WTC11 (cell line): Measurements from ENCODE around the gene FNDC1. TPM values are rescaled to one million over a fixed set of nuclear protein-coding genes. Genes with fewer than 3 reads are reported as not detected.

Experiments
- ATAC-seq: fragments of 200-7000 bp; cut with Tn5 transposase; 2 replicates; pipeline ENCODE4 v1.10.0; 2021; ENCODE audit warnings: mild to moderate bottlenecking, moderate library complexity
- CTCF ChIA-PET: fragments of 300-600 bp; sonication (Branson Sonifier 250); formaldehyde crosslinking; loops from one replicate; lab custom pipeline; 2021; ENCODE audit warnings: antibody characterized with exemption; lab: Charles Lee
- POLR2A ChIA-PET: fragments of 350-600 bp; sonication (Branson Sonifier 250); formaldehyde crosslinking; loops from one replicate; lab custom pipeline; 2021; ENCODE audit warnings: antibody characterized with exemption; lab: Charles Lee
- DNase-seq: peaks from one replicate; pipeline ENCODE4 v3.0.0; 2021; ENCODE audit warnings: low spot score
- H3K27ac Mint-ChIP-seq: 2 replicates; pipeline ENCODE4 v1.8.0; 2021; ENCODE audit warnings: mixed read lengths
- H3K27me3 Mint-ChIP-seq: 2 replicates; pipeline ENCODE4 v1.8.0; 2021; ENCODE audit warnings: low read depth, mild to moderate bottlenecking, moderate library complexity, mixed read lengths
- H3K36me3 Mint-ChIP-seq: 2 replicates; pipeline ENCODE4 v1.8.0; 2021; ENCODE audit warnings: mixed read lengths
- H3K4me1 Mint-ChIP-seq: 2 replicates; pipeline ENCODE4 v1.8.0; 2022; ENCODE audit warnings: mixed read lengths
- H3K4me3 Mint-ChIP-seq: 2 replicates; pipeline ENCODE4 v1.8.0; 2021; ENCODE audit warnings: mild to moderate bottlenecking, moderate library complexity, mixed read lengths
- H3K9me3 Mint-ChIP-seq: 2 replicates; pipeline ENCODE4 v1.8.0; 2021; ENCODE audit warnings: mixed read lengths
- ATF1 ChIP-seq: sonication (generic); formaldehyde crosslinking; IDR thresholded peaks from 2 replicates; pipeline ENCODE4 v1.8.1; 2023; ENCODE audit warnings: mild to moderate bottlenecking, moderate library complexity, missing genetic modification reagents
- FOXK1 ChIP-seq: sonication (generic); formaldehyde crosslinking; IDR thresholded peaks from 2 replicates; pipeline ENCODE4 v1.8.0; 2022; ENCODE audit warnings: mild to moderate bottlenecking, moderate library complexity, missing genetic modification reagents
- HMGA2 ChIP-seq: fragments of 250-450 bp; sonication (Bioruptor Pico); IDR thresholded peaks from 2 replicates; pipeline ENCODE4 v1.4.0; 2021; ENCODE audit warnings: mild to moderate bottlenecking, moderate library complexity
- MAX ChIP-seq: sonication (generic); formaldehyde crosslinking; IDR thresholded peaks from 2 replicates; pipeline ENCODE4 v1.8.0; 2022; ENCODE audit warnings: mild to moderate bottlenecking, missing genetic modification reagents
- MXD4 ChIP-seq: fragments of 250-450 bp; sonication (Bioruptor Pico); IDR thresholded peaks from 2 replicates; pipeline ENCODE4 v1.8.0; 2021; ENCODE audit warnings: mild to moderate bottlenecking, moderate library complexity, borderline replicate concordance
- NR3C1 ChIP-seq: sonication (generic); formaldehyde crosslinking; conservative IDR thresholded peaks from 2 replicates; pipeline ENCODE4 v1.8.1; 2023; ENCODE audit warnings: low read depth, mild to moderate bottlenecking, missing genetic modification reagents
- PRDM15 ChIP-seq: sonication (generic); formaldehyde crosslinking; IDR thresholded peaks from 2 replicates; pipeline ENCODE4 v1.8.0; 2022; ENCODE audit warnings: missing genetic modification reagents
- PREB ChIP-seq: sonication (generic); formaldehyde crosslinking; IDR thresholded peaks from 2 replicates; pipeline ENCODE4 v1.8.1; 2022; ENCODE audit warnings: mild to moderate bottlenecking, missing genetic modification reagents, moderate library complexity, borderline replicate concordance
- RORB ChIP-seq: fragments of 250-450 bp; sonication (Bioruptor Pico); IDR thresholded peaks from 2 replicates; pipeline ENCODE4 v1.9.0; 2021; ENCODE audit warnings: mild to moderate bottlenecking
- SMAD4 ChIP-seq: sonication (generic); formaldehyde crosslinking; IDR thresholded peaks from 2 replicates; pipeline ENCODE4 v1.8.0; 2022; ENCODE audit warnings: mild to moderate bottlenecking, missing genetic modification reagents
- STAT6 ChIP-seq: sonication (generic); formaldehyde crosslinking; conservative IDR thresholded peaks from 2 replicates; pipeline ENCODE4 v1.8.1; 2023; ENCODE audit warnings: mild to moderate bottlenecking, low read depth, missing genetic modification reagents, moderate library complexity
- TEAD1 ChIP-seq: sonication (generic); formaldehyde crosslinking; IDR thresholded peaks from 2 replicates; pipeline ENCODE4 v1.8.0; 2022; ENCODE audit warnings: mild to moderate bottlenecking, missing genetic modification reagents
- USF2 ChIP-seq: sonication (generic); formaldehyde crosslinking; IDR thresholded peaks from 2 replicates; pipeline ENCODE4 v1.8.1; 2023; ENCODE audit warnings: mild to moderate bottlenecking, missing genetic modification reagents, moderate library complexity
- ZBTB43 ChIP-seq: sonication (generic); formaldehyde crosslinking; IDR thresholded peaks from 2 replicates; pipeline ENCODE4 v1.8.1; 2023; ENCODE audit warnings: mild to moderate bottlenecking, missing genetic modification reagents
- ZNF263 ChIP-seq: sonication (generic); formaldehyde crosslinking; IDR thresholded peaks from 2 replicates; pipeline ENCODE4 v1.8.1; 2022; ENCODE audit warnings: low read depth, mild to moderate bottlenecking, moderate library complexity, missing genetic modification reagents
- ZNF416 ChIP-seq: fragments of 250-450 bp; sonication (Bioruptor Pico); IDR thresholded peaks from 2 replicates; pipeline ENCODE4 v1.9.0; 2021; ENCODE audit warnings: mild to moderate bottlenecking, inconsistent platforms
- ZNF532 ChIP-seq: fragments of 250-450 bp; sonication (Bioruptor Pico); IDR thresholded peaks from 2 replicates; pipeline ENCODE4 v1.9.0; 2021; ENCODE audit warnings: mild to moderate bottlenecking, borderline replicate concordance
- total RNA-seq: library from RNA; stranded (reverse); gene quantifications from 3 replicates; pipeline ENCODE4 v1.2.3, GENCODE V29; 2021

Gene FNDC1
- total RNA-seq, 1 experiment from 2014 or later = 0.44 TPM

- H3K27ac Mint-ChIP-seq = no peak overlapping the region
- DNase-seq = no peak
- H3K27me3 Mint-ChIP-seq = peaks cover 11% of the 10 kb centered on the region; the same call in 1 of the 2 replicates
- CTCF ChIA-PET = interaction anchor here (1.2 kb wide), 1 partner anchor 48 kb away, joined by 5 read pairs; no protein-coding TSS in a partner anchor
- POLR2A ChIA-PET = interaction anchor here (0.6 kb wide), 1 partner anchor 35 kb away, joined by 3 read pairs; no protein-coding TSS in a partner anchor
- H3K4me1 Mint-ChIP-seq = peaks cover 10% of the 10 kb centered on the region; the same call in 1 of the 2 replicates
- no peak for ATAC-seq
- TF ChIP-seq ZNF263 (no peak), STAT6 (CRISPR knock-in tag) (no peak), MXD4 (CRISPR knock-in tag) (no peak), HMGA2 (no peak), RORB (CRISPR knock-in tag) (no peak), ZNF416 (CRISPR knock-in tag) (no peak), FOXK1 (CRISPR knock-in tag) (no peak), PRDM15 (CRISPR knock-in tag) (no peak), SMAD4 (no peak), MAX (CRISPR knock-in tag) (no peak), TEAD1 (no peak), ZBTB43 (CRISPR knock-in tag) (no peak), USF2 (CRISPR knock-in tag) (no peak), PREB (no peak), ZNF532 (CRISPR knock-in tag) (no peak), NR3C1 (CRISPR knock-in tag) (no peak), ATF1 (no peak)
- TF ChIP-seq, all 79 proteins: peak for 0
- H3K36me3 Mint-ChIP-seq = no peaks in the 10 kb centered on the region
- no peak overlapping the region for H3K4me3 Mint-ChIP-seq
- peaks cover 16% of the 10 kb centered on the region for H3K9me3 Mint-ChIP-seq
Observed at GRCh38 chr6:159301277-159301676, 132.1 kb downstream of the FNDC1 start.
